NCI-H1930 (cell line): Measurements from ENCODE around the gene FKBP1B.
"Not testable (repeated sequence)": the region's sequence is repeated elsewhere in the genome, so short reads cannot be mapped to it uniquely, and the experiment has no call there.

Experiments used
- DNase-seq, 2 experiments: peaks; one replicate each; lab custom pipeline; 2025; lab: John Stamatoyannopoulos, UW

The FKBP1B gene

GRCh38 chr2:24102677-24103076, 53.1 kb downstream of the FKBP1B start:
- no peak for DNase-seq

- DNase-seq, result no peak
These were observed 54.6 kb downstream of the FKBP1B start for GRCh38 chr2:24104110-24104650.

- no peak for DNase-seq
These were observed 55.4 kb downstream of the FKBP1B start for GRCh38 chr2:24104906-24105305.

GRCh38 chr2:24105816-24106215, 56.3 kb downstream of the FKBP1B start:
- no peak for DNase-seq

GRCh38 chr2:24106786-24107185, 57.2 kb downstream of the FKBP1B start:
- DNase-seq, result no peak

GRCh38 chr2:24107336-24107735, 57.8 kb downstream of the FKBP1B start:
- DNase-seq, result no peak

GRCh38 chr2:24109431-24109830, 59.9 kb downstream of the FKBP1B start:
- DNase-seq, result not testable (repeated sequence)

- no peak for DNase-seq
These were observed 61.2 kb downstream of the FKBP1B start for GRCh38 chr2:24110660-24111303.

- no peak for DNase-seq
These were observed 61.9 kb downstream of the FKBP1B start for GRCh38 chr2:24111407-24111901.
